ENCODE results near the gene THEM4. TPM values are rescaled to one million over a fixed set of nuclear protein-coding genes. Genes with fewer than 3 reads are reported as not detected.

The THEM4 gene
- total RNA-seq, 1 donor, result 9.8 TPM

DNA sequence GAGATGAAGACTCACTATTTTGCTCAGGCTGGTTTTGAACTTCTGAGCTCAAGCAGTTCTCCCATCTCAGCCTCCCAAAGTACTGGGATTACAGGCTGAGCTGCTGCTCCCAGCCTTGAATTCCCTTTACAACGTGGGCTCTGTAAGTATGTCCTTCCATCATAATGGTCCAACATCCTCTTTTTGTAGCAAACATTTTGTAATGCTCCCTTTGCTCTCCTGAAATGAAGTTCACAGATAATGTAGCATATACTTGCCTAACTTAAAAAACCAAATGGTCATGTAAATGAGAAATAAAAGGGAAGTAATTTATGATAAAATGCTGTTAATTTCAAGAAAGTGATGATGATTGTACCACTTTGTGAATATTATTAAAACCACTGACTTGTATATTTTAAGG is 30.5 kb upstream of the THEM4 start:
- H3K4me1 ChIP-seq (ENCODE audit: insufficient read depth, low read length), result peaks cover 16% of the 10 kb centered on the region
- H2AFZ ChIP-seq (ENCODE audit: low read length), result no peak overlapping the region
- H3K27ac ChIP-seq (ENCODE audit: low read depth, low read length), result no peak overlapping the region
- no peaks in the 10 kb centered on the region for H3K36me3 ChIP-seq (ENCODE audit: insufficient read depth, low read length)
- no peaks in the 10 kb centered on the region for H3K27me3 ChIP-seq (ENCODE audit: insufficient read depth, low read length)
- no peaks in the 10 kb centered on the region for H3K9me3 ChIP-seq (ENCODE audit: low read depth, low read length)
- TF ChIP-seq, protein P1, sequence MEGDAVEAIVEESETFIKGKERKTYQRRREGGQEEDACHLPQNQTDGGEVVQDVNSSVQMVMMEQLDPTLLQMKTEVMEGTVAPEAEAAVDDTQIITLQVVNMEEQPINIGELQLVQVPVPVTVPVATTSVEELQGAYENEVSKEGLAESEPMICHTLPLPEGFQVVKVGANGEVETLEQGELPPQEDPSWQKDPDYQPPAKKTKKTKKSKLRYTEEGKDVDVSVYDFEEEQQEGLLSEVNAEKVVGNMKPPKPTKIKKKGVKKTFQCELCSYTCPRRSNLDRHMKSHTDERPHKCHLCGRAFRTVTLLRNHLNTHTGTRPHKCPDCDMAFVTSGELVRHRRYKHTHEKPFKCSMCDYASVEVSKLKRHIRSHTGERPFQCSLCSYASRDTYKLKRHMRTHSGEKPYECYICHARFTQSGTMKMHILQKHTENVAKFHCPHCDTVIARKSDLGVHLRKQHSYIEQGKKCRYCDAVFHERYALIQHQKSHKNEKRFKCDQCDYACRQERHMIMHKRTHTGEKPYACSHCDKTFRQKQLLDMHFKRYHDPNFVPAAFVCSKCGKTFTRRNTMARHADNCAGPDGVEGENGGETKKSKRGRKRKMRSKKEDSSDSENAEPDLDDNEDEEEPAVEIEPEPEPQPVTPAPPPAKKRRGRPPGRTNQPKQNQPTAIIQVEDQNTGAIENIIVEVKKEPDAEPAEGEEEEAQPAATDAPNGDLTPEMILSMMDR (IDR thresholded peaks at IDR 0.05; ENCODE audit: extremely low read depth, low read depth, low read length), result no peak
- H3K4me3 ChIP-seq (ENCODE audit: insufficient read depth, low read length), result no peak overlapping the region
- H4K20me1 ChIP-seq (ENCODE audit: insufficient read depth, low read length), result no peaks in the 10 kb centered on the region
- H3K4me2 ChIP-seq (ENCODE audit: insufficient read depth, low read length), result no peak overlapping the region
- no peak for DNase-seq (ENCODE audit: insufficient read length, low spot score, missing footprints)
- no peaks in the 10 kb centered on the region for H3K79me2 ChIP-seq (ENCODE audit: insufficient read depth, low read length)

DNA sequence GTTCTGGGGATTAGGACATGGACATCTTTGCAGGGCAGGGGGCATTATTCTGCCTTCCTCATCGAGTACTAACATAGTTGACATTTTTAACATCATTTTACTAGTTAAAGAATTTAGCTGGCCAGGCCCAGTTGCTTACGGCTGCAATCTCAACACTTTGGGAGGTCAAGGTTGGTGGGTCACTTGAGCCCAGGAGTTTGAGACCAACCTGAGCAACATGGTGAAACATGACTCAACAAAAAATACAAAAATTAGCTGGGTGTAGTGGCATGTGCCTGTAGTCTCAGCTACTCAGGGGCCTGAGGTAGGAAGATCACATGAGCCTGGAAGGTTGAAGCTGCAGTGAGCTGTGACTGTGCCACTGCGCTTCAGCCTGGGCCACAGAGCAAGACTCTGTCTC is 29.8 kb upstream of the THEM4 start:
- Histone ChIP-seq H3K27me3 (ENCODE audit: insufficient read depth, low read length) (no peaks in the 10 kb centered on the region), H3K36me3 (ENCODE audit: insufficient read depth, low read length) (no peaks in the 10 kb centered on the region), H3K27ac (ENCODE audit: low read depth, low read length) (no peak overlapping the region), H3K79me2 (ENCODE audit: insufficient read depth, low read length) (no peaks in the 10 kb centered on the region), H3K9me3 (ENCODE audit: low read depth, low read length) (no peaks in the 10 kb centered on the region), H3K4me2 (ENCODE audit: insufficient read depth, low read length) (no peak overlapping the region), H4K20me1 (ENCODE audit: insufficient read depth, low read length) (no peaks in the 10 kb centered on the region), H3K4me1 (ENCODE audit: insufficient read depth, low read length) (peaks cover 11% of the 10 kb centered on the region), H2AFZ (ENCODE audit: low read length) (no peak overlapping the region), H3K4me3 (ENCODE audit: insufficient read depth, low read length) (no peak overlapping the region)
- no peak for DNase-seq (ENCODE audit: insufficient read length, low spot score, missing footprints)
- TF ChIP-seq, protein P1 (IDR thresholded peaks at IDR 0.05; ENCODE audit: extremely low read depth, low read depth, low read length), result no peak

DNA sequence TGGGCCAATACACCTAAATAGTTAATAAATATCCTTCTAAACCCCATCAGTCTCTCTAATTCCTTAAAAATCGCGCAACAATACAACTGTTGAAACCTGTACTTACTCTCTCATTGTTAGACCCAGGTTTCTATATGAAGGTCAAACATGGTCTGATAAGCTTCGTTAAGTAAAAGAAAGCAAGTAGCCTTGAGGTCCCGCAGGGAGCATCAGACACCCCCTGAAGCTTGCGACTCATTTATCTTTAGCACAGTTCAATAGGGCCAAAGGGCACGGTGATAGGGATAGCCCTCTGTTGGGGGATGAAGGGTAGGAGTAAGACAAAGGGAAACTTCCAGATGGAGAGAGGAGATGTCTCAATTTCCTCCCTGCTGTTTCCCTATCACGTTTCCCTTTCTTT is 27.3 kb upstream of the THEM4 start:
- TF ChIP-seq, protein P1 (IDR thresholded peaks at IDR 0.05; ENCODE audit: extremely low read depth, low read depth, low read length), result no peak
- Histone ChIP-seq H3K4me1 (ENCODE audit: insufficient read depth, low read length) (peaks cover 10% of the 10 kb centered on the region), H2AFZ (ENCODE audit: low read length) (no peak overlapping the region), H3K4me2 (ENCODE audit: insufficient read depth, low read length) (no peak overlapping the region), H3K27ac (ENCODE audit: low read depth, low read length) (no peak overlapping the region), H3K79me2 (ENCODE audit: insufficient read depth, low read length) (no peaks in the 10 kb centered on the region), H4K20me1 (ENCODE audit: insufficient read depth, low read length) (no peaks in the 10 kb centered on the region), H3K36me3 (ENCODE audit: insufficient read depth, low read length) (no peaks in the 10 kb centered on the region), H3K27me3 (ENCODE audit: insufficient read depth, low read length) (no peaks in the 10 kb centered on the region), H3K4me3 (ENCODE audit: insufficient read depth, low read length) (no peak overlapping the region), H3K9me3 (ENCODE audit: low read depth, low read length) (no peaks in the 10 kb centered on the region)
- no peak for DNase-seq (ENCODE audit: insufficient read length, low spot score, missing footprints)

DNA sequence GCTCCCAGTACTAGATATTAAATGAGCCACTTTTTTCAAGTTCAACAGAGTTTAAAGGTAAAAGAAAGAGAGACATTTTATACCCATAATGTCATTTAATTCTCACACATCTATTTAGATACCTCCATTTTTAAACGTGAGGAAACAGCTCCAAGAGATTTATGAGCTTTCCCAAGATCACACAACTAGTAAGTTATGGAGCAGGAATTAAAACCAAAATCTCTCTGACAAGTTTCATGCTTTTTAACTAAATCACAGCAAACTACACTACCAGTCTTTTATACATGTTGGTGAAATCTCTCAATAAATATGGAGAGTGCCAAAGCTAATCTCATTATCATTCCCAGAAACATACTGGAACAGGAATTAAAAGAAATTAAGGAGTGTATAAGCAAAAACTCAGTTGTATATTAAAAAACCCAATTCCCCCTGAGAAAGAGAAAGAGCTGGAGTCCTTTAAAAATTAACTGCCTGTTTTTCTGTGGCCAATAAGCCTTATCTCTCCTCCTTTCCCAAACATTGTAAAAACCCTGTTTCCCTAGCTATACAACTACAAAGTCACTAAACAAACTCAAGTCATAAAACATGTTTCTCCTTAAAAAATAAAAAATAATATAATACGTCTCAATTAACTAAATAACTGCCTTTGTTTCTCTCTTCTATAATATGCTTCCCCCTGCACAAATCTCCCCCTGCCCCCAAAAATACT is 26.7 kb upstream of the THEM4 start:
- TF ChIP-seq, protein P1 (IDR thresholded peaks at IDR 0.05; ENCODE audit: extremely low read depth, low read depth, low read length), result no peak
- H3K4me1 ChIP-seq (ENCODE audit: insufficient read depth, low read length), result peaks cover 5% of the 10 kb centered on the region

More for the DNA sequence above, 26.7 kb upstream of the THEM4 start:
- Histone ChIP-seq H3K4me3 (ENCODE audit: insufficient read depth, low read length) (no peak overlapping the region), H3K36me3 (ENCODE audit: insufficient read depth, low read length) (no peaks in the 10 kb centered on the region), H4K20me1 (ENCODE audit: insufficient read depth, low read length) (no peaks in the 10 kb centered on the region), H3K9me3 (ENCODE audit: low read depth, low read length) (no peaks in the 10 kb centered on the region), H3K4me2 (ENCODE audit: insufficient read depth, low read length) (no peak overlapping the region), H3K27me3 (ENCODE audit: insufficient read depth, low read length) (no peaks in the 10 kb centered on the region), H2AFZ (ENCODE audit: low read length) (no peak overlapping the region), H3K79me2 (ENCODE audit: insufficient read depth, low read length) (no peaks in the 10 kb centered on the region), H3K27ac (ENCODE audit: low read depth, low read length) (no peak overlapping the region)
- DNase-seq (ENCODE audit: insufficient read length, low spot score, missing footprints), result no peak

Data from osteoblast (primary cell).